GM12878 (cell line): ENCODE results near the gene ARHGAP6. TPM values are rescaled to one million over a fixed set of nuclear protein-coding genes. Genes with fewer than 3 reads are reported as not detected.

Source experiments
- ATAC-seq: fragments of 200-7000 bp; cut with Tn5 transposase; 3 replicates; pipeline ENCODE4 v1.9.1; 2020; ENCODE audit warnings: mild to moderate bottlenecking, moderate library complexity
- BruUV-seq: library from RNA; stranded (reverse); fragments of 400-500 nt; replicated peaks from 2 replicates; lab custom pipeline; 2021; lab: Mats Ljungman, UMichigan
- CTCF ChIA-PET: fragments of 300-600 bp; sonication (Branson Sonifier 250); formaldehyde crosslinking; extraction: SDS; loops from one replicate; lab custom pipeline; 2021; ENCODE audit warnings: inconsistent platforms; lab: Yijun Ruan, JAX
- POLR2A ChIA-PET: fragments of 350-600 bp; formaldehyde crosslinking; extraction: SDS; loops from one replicate; lab custom pipeline; 2021; ENCODE audit warnings: inconsistent platforms; lab: Charles Lee
- RAD21 ChIA-PET: fragments of 300-600 bp; sonication (Branson Sonifier 250); formaldehyde crosslinking; loops from one replicate; lab custom pipeline; 2023; ENCODE audit warnings: antibody characterized with exemption; ENCODE audit not compliant: unreplicated experiment; lab: Charles Lee
- SMC1A ChIA-PET: fragments of 300-600 bp; sonication (Branson Sonifier 250); formaldehyde crosslinking; loops from one replicate; lab custom pipeline; 2023; ENCODE audit not compliant: unreplicated experiment, uncharacterized antibody; lab: Charles Lee
- DNase-seq: peaks from one replicate; pipeline ENCODE4 v3.0.0-alpha.2; 2011; ENCODE audit warnings: low read depth, low spot score
- FAIRE-seq: peaks from 3 replicates; lab custom pipeline; 2011; peaks lifted over from hg19 to GRCh38; lab: Jason Lieb, UNC
- H2AFZ ChIP-seq: 2 replicates; pipeline ENCODE4 v1.6.0; 2011; ENCODE audit warnings: low read depth, low read length, control low read depth; ENCODE audit not compliant: control insufficient read depth
- H3K27ac ChIP-seq: 2 replicates; pipeline ENCODE4 v1.5.1; 2011; ENCODE audit warnings: control low read depth; ENCODE audit not compliant: control insufficient read depth, insufficient read depth
- H3K27me3 ChIP-seq, 2 experiments: replicated peaks in 1 of 2; 2 replicates each; pipeline versions ENCODE4 v1.6.0 to v1.6.1; 2011; ENCODE audit warnings: low read length in 1 of 2; ENCODE audit not compliant: control insufficient read depth in 2 of 2, insufficient read depth in 2 of 2
- H3K36me3 ChIP-seq, 2 experiments: 2 replicates each; pipeline ENCODE4 v1.5.1; 2011; ENCODE audit warnings: low read length in 1 of 2; ENCODE audit not compliant: control insufficient read depth in 2 of 2, insufficient read depth in 2 of 2
- H3K4me1 ChIP-seq: 2 replicates; pipeline ENCODE4 v1.6.1; 2011; ENCODE audit warnings: mild to moderate bottlenecking, low read length, moderate library complexity, mixed read lengths; ENCODE audit not compliant: control insufficient read depth, insufficient read depth
- H3K4me2 ChIP-seq: 2 replicates; pipeline ENCODE4 v1.6.0; 2011; ENCODE audit warnings: control low read depth; ENCODE audit not compliant: control insufficient read depth, insufficient read depth
- H3K4me3 ChIP-seq: fragments of 200-600 bp; sonication (generic); 2 replicates; pipeline ENCODE4 v1.5.1; 2016
- H3K79me2 ChIP-seq: 2 replicates; pipeline ENCODE4 v1.6.0; 2011; ENCODE audit warnings: low read length; ENCODE audit not compliant: control insufficient read depth, insufficient read depth
- H3K9ac ChIP-seq: 2 replicates; pipeline ENCODE4 v1.8.0; 2011; ENCODE audit warnings: low read length, control low read depth, mixed read lengths; ENCODE audit not compliant: control insufficient read depth, insufficient read depth
- H3K9me3 ChIP-seq: replicated peaks from 3 replicates; pipeline ENCODE4 v1.5.1; 2011; ENCODE audit warnings: mild to moderate bottlenecking, low read length; ENCODE audit not compliant: control insufficient read depth, insufficient read depth
- H4K20me1 ChIP-seq: 2 replicates; pipeline ENCODE4 v1.6.0; 2011; ENCODE audit not compliant: control insufficient read depth, insufficient read depth
- ATF7 ChIP-seq: fragments of 450-650 bp; IDR thresholded peaks from 2 replicates; pipeline ENCODE4 v1.6.1; 2016; ENCODE audit warnings: low read depth, mild to moderate bottlenecking
- BCL11A ChIP-seq: IDR thresholded peaks from 2 replicates; pipeline ENCODE4 v1.6.1; 2011; ENCODE audit warnings: low read depth, low read length
- BHLHE40 ChIP-seq, 2 experiments: fragments of 450-650 bp in 1 of 2; IDR thresholded peaks; 2 replicates each; pipeline ENCODE4 v1.6.1; 2011 to 2017; ENCODE audit warnings: low read depth in 2 of 2, borderline replicate concordance in 1 of 2, improper control_type of control experiment in 1 of 2, low read length in 1 of 2, mild to moderate bottlenecking in 1 of 2
- CHD4 ChIP-seq: fragments of 200-600 bp; sonication (generic); IDR thresholded peaks from 2 replicates; pipeline ENCODE4 v1.6.1; 2016; ENCODE audit warnings: mild to moderate bottlenecking
- HDAC2 ChIP-seq: fragments of 200-600 bp; sonication (generic); IDR thresholded peaks from 2 replicates; pipeline ENCODE4 v1.6.1; 2017
- HDGF ChIP-seq: fragments of 450-650 bp; IDR thresholded peaks from 2 replicates; pipeline ENCODE4 v1.6.1; 2016; ENCODE audit warnings: antibody characterized with exemption
- KAT2A ChIP-seq: conservative IDR thresholded peaks from 2 replicates; pipeline ENCODE4 v1.6.1; 2011; ENCODE audit warnings: low read depth, low read length; ENCODE audit not compliant: control insufficient read depth
- MEF2A ChIP-seq: IDR thresholded peaks from 2 replicates; pipeline ENCODE4 v1.6.1; 2011; ENCODE audit warnings: low read depth, mild to moderate bottlenecking, low read length, moderate library complexity; ENCODE audit not compliant: insufficient read depth
- NFYA ChIP-seq: IDR thresholded peaks from 2 replicates; pipeline ENCODE4 v1.6.1; 2011; ENCODE audit warnings: low read depth, mild to moderate bottlenecking, low read length, improper control_type of control experiment, borderline replicate concordance
- NR2F1 ChIP-seq: fragments of 450-650 bp; conservative IDR thresholded peaks from 2 replicates; pipeline ENCODE4 v1.6.1; 2017; ENCODE audit warnings: mild to moderate bottlenecking
- PAX5 ChIP-seq: IDR thresholded peaks from 2 replicates; pipeline ENCODE4 v1.6.1; 2011; ENCODE audit warnings: low read depth, low read length, borderline replicate concordance
- POU2F2 ChIP-seq: IDR thresholded peaks from 3 replicates; pipeline ENCODE4 v1.6.1; 2011; ENCODE audit warnings: low read depth, mild to moderate bottlenecking, low read length, borderline replicate concordance
- RBBP5 ChIP-seq: fragments of 200-600 bp; sonication (generic); conservative IDR thresholded peaks from 2 replicates; pipeline ENCODE4 v1.6.1; 2016
- SUPT20H ChIP-seq: IDR thresholded peaks from 2 replicates; pipeline ENCODE4 v1.6.1; 2011; ENCODE audit warnings: low read depth, mild to moderate bottlenecking, low read length, moderate library complexity, borderline replicate concordance; ENCODE audit not compliant: control insufficient read depth
- TAF1 ChIP-seq: IDR thresholded peaks from 2 replicates; pipeline ENCODE4 v1.6.1; 2011; ENCODE audit warnings: mild to moderate bottlenecking, low read depth, low read length, borderline replicate concordance
- TCF7 ChIP-seq: IDR thresholded peaks from 2 replicates; pipeline ENCODE4 v1.6.1; 2014; ENCODE audit warnings: antibody characterized with exemption, borderline replicate concordance
- ZNF217 ChIP-seq: fragments of 450-650 bp; IDR thresholded peaks from 2 replicates; pipeline ENCODE4 v1.6.1; 2017; ENCODE audit warnings: antibody characterized with exemption, mild to moderate bottlenecking
- WGBS: methylation state at CpG from one replicate; pipeline ENCODE4 v1.1.6; 2016; ENCODE audit warnings: low lambda C conversion rate; ENCODE audit not compliant: insufficient replicate concordance, insufficient coverage; ENCODE audit errors: missing lambda C conversion rate; 5-methylcytosine and 5-hydroxymethylcytosine counted together
- in situ Hi-C: fragments of 300-500 bp; cut with MboI; formaldehyde crosslinking; loops from 9 replicates; pipeline ENCODE4 v1.14.3; 2018; ENCODE audit warnings: mixed read lengths
- intact Hi-C: fragments of 100-400 bp; cut with micrococcal nuclease; formaldehyde crosslinking; loops from one replicate; pipeline ENCODE4 v1.14.2; 2022; ENCODE audit not compliant: unreplicated experiment
- polyA plus RNA-seq, 11 experiments: library from polyadenylated mRNA; depleted of rRNA in 4 of 11; unstranded in 6 of 11; stranded (reverse) in 5 of 11; fragments of >200 nt; fragmentation: Nextera tagmentation in 4 of 11; fragmentation: Illumina TruSeq in 1 of 11; extraction: Ambion mirVana in 4 of 11; extraction: Trizol in 1 of 11; gene quantifications; 1 replicate in 1 of 11; 2 replicates in 10 of 11; pipeline versions ENCODE4 v1.2.1 to v1.2.3, GENCODE V29; 2011 to 2016; ENCODE audit warnings: inconsistent platforms in 2 of 11, missing spikeins in 2 of 11, low read depth in 1 of 11
- total RNA-seq, 4 experiments: library from RNA; depleted of rRNA in 3 of 4; stranded (reverse); fragments of >200 nt in 3 of 4; fragmentation: Illumina TruSeq in 1 of 4; extraction: Trizol in 1 of 4; gene quantifications; 2 replicates each; pipeline versions ENCODE4 v1.2.1 to v1.2.3, GENCODE V29; 2013 to 2021
- TF ChIP-seq, protein P1 (sequence below): fragments of 450-650 bp; IDR thresholded peaks from 2 replicates; pipeline ENCODE4 v1.6.1; 2017; ENCODE audit warnings: mild to moderate bottlenecking, low read depth, inconsistent platforms; ENCODE audit not compliant: poor library complexity, severe bottlenecking
- TF ChIP-seq, protein P2 (sequence below): IDR thresholded peaks from 2 replicates; pipeline ENCODE4 v1.6.1; 2011; ENCODE audit warnings: low read depth, mild to moderate bottlenecking, low read length, moderate library complexity, borderline replicate concordance; ENCODE audit errors: extremely low read depth
- TF ChIP-seq, protein P3 (sequence below): IDR thresholded peaks from 2 replicates; pipeline ENCODE4 v1.6.1; 2012; ENCODE audit warnings: low read depth, low read length, improper control_type of control experiment

Gene ARHGAP6
- total and polyA plus RNA-seq, 10 of the 15 experiments (the other 5 are each of a cell fraction or from before 2014, with no cell fraction given) = 0.20 to 1.8 (median 0.76) TPM

DNA sequence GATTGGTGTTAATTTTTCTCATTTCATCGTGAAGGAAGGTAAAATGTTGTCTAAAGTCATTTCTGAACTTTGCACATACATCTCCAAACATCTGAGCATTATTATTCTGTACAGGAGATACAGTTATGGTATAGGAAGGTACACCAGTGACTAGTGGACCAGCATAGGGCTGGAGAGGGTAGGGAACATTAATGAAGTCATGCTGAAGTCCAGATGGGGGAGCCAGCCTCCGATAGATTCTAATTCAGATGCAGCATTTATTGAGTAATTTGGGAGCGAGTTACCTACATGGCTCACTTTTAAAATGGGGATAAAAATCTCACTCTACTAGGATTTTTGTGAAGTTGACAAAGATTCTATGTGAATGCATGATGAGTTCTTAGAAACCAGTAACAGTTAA, 337.6 kb downstream of the ARHGAP6 start (continued):
- TF ChIP-seq KAT2A (no peak), BCL11A (no peak)

DNA sequence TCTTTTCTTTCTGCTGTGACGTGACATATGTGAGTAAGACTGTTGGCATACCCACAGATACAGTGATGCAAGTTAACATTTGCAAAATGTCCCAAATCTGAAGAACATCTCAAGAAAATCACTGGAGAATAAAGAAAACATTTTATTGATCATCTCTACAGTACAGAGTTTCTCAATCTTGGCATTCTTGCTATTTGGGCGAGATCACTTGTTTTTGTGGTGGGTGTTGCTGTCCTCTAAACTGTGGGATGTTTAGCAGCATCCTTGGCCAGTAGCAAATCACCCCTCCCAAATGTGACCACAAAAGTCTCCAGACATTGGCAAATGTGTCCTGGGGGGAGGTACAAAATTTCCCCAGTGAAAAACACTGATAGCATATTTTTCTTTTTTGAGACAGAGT, 343.7 kb downstream of the ARHGAP6 start:
- in situ Hi-C loops = no loop called here
- 3% methylated on average over 2 of the region's 2 CpGs for WGBS
- no peaks in the 10 kb centered on the region for H3K79me2 ChIP-seq
- ChIA-PET POLR2A (no interaction called here), RAD21 (no interaction called here), SMC1A (no interaction called here), CTCF (no interaction called here)
- ATAC-seq (no peak), FAIRE-seq (no peak), DNase-seq (no peak)
- no TSS peak for BruUV-seq
- H3K36me3 ChIP-seq = no peaks in the 10 kb centered on the region
- no peak overlapping the region for H3K4me2 ChIP-seq
- intact Hi-C loops = no loop called here
- H3K4me3 ChIP-seq = no peak overlapping the region
- no peaks in the 10 kb centered on the region for H3K4me1 ChIP-seq
- H3K9me3 ChIP-seq = no peaks in the 10 kb centered on the region
- H3K27me3 ChIP-seq = no peaks in the 10 kb centered on the region
- TF ChIP-seq NFYA (no peak), MEF2A (no peak), PAX5 (no peak), ZNF217 (no peak), ATF7 (no peak), HDGF (no peak), SUPT20H (no peak), NR2F1 (no peak), CHD4 (no peak), POU2F2 (no peak), TCF7 (no peak), RBBP5 (no peak), BHLHE40 (IDR thresholded peaks at IDR 0.05; ENCODE audit: borderline replicate concordance in 1 of 2, low read depth in 2 of 2, low read length in 1 of 2) (no peak), HDAC2 (no peak), TAF1 (no peak)
- TF ChIP-seq, protein P1, sequence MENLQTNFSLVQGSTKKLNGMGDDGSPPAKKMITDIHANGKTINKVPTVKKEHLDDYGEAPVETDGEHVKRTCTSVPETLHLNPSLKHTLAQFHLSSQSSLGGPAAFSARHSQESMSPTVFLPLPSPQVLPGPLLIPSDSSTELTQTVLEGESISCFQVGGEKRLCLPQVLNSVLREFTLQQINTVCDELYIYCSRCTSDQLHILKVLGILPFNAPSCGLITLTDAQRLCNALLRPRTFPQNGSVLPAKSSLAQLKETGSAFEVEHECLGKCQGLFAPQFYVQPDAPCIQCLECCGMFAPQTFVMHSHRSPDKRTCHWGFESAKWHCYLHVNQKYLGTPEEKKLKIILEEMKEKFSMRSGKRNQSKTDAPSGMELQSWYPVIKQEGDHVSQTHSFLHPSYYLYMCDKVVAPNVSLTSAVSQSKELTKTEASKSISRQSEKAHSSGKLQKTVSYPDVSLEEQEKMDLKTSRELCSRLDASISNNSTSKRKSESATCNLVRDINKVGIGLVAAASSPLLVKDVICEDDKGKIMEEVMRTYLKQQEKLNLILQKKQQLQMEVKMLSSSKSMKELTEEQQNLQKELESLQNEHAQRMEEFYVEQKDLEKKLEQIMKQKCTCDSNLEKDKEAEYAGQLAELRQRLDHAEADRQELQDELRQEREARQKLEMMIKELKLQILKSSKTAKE = no peak
- TF ChIP-seq, protein P2, sequence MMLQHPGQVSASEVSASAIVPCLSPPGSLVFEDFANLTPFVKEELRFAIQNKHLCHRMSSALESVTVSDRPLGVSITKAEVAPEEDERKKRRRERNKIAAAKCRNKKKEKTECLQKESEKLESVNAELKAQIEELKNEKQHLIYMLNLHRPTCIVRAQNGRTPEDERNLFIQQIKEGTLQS = no peak
- TF ChIP-seq, protein P3, sequence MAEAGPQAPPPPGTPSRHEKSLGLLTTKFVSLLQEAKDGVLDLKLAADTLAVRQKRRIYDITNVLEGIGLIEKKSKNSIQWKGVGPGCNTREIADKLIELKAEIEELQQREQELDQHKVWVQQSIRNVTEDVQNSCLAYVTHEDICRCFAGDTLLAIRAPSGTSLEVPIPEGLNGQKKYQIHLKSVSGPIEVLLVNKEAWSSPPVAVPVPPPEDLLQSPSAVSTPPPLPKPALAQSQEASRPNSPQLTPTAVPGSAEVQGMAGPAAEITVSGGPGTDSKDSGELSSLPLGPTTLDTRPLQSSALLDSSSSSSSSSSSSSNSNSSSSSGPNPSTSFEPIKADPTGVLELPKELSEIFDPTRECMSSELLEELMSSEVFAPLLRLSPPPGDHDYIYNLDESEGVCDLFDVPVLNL = no peak
- no peak overlapping the region for H3K27ac ChIP-seq
- H2AFZ ChIP-seq = no peak overlapping the region
- no peak overlapping the region for H3K9ac ChIP-seq
- H4K20me1 ChIP-seq = no peaks in the 10 kb centered on the region
